ENCODE results near the gene TYR.

DNA sequence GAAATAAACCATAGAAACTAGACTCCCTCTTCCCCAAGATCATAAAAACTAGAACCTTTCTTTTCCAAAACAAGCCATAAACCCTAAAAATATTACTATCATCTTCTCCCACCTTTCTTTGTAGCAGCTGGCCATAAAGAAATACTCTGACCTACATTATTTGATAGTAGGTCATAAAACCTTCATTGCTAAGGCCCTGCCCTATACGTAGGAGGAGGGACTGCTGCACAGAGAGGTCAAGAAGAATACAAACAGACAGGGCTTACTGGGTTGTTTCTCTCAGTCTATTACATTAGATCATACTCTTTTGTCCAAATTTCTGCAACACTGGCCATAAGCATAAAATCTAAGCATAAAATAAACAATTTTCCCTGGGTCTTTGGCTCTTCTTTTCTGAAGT is 101.5 kb downstream of the TYR start:
- TF ChIP-seq POLR2AphosphoS5 (IDR thresholded peaks at IDR 0.05) = no peak
- TF ChIP-seq CTCF (IDR thresholded peaks at IDR 0.05) = no peak
